Stimulated activated CD4-positive, alpha-beta T cell treated with anti-CD3 and anti-CD28 coated beads, TNF-alpha, amount 100 ng/mL, for 1 hour (primary cell): Measurements from ENCODE around the gene OSCP1.

Experiments
- DNase-seq, 3 donors: peaks; one replicate each; pipeline ENCODE4 v3.0.0-alpha.2; 2020; ENCODE audit warnings: low read depth in 3 of 3, low spot score in 1 of 3

Gene OSCP1

DNA sequence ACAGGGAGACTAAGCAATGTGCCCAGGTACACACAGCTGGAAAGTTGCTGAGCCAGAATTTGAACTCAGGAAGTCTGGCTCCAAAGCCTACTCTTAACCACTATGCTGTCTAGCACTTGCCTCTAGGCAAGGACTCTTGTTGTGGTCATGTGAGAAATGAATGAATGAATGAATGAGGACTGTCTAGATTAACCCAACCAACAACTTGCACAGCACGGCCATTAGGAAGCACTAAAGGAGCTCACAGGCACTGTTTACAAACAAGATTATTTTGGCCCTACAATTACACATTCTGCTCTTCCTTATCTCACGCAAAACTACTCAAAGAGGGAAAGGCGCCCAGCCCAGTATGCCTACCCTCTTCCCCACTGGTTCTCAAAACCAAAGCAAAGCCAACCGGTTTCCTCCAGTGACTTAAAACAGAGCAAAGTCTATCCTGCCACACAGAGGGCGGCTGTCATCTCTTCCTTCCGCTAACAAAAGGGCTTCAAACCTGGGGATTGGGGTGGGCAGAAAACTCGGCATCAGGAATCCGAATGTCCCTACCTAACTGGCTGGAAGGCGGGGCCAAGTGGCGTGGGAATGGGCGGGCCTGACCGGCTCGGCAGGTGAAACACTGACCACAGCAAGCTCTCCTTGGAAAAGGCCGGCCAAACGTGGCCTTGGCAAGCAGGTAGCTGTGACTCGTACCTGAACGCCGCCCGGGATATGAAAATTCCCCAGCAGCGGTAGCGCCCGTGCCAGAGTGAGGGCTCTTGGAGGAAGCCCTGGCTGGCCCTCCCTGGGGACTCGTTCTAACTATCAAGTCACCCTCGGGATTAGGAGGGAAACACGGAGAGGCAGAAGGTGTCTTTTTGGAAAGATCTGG lies 65.5 kb downstream of the OSCP1 start:
- DNase-seq, result no peak

DNA sequence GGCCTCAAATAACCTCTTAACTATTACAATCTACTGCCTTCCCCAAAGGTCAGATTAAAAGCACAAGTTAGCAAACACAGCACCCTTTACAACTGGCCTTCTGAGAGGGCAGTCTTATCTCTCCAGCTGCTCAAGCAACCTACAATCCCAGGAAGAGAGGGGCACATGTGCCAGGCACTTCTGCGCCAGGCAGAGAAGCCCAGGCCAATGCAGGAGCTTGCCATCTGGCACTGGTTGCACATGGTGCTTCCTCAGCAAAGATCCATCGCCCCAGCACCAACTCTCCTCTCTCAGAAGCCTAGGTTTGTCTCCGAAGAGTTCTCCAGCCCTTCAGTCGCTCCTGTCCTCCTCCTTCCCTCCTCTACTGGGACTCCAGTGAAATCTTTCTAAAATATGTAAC lies 67.0 kb downstream of the OSCP1 start:
- no peak for DNase-seq

DNA sequence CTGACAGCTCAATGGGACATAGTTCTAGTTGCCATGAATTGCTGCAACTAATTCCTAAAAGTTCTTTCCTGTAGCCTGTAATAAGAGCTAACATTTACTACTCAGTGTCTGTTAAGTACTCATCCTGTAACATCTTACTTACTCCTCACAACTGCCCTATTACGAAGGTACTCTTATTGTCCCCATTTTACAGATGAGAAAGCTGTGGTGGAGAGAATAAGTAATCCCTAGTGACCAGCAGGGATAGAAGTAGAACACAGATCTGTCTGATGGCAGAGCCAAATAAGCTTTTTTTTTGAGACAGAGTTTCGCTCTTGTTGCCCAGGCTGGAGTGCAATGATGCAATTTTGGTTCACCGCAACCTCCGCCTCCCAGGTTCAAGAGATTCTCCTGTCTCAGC lies 67.6 kb downstream of the OSCP1 start:
- no peak for DNase-seq

DNA sequence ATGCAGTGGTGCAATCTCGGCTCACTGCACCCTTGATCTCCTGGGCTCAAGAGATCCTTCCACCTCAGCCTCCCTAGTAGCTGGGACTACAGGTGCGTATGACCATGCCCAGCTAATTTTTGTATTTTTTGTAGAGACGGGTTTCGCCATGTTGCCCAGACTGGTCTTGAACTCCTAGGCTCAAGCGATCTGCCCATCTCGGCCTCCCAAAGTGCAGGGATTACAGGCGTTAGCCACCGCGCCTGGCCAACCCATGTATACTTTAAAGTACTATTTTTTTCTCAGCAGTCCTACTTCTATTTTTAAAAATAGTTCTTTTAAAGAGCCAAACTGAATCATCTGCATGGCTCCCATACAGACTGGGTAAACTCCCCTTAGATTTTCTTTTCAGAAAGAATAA lies 68.0 kb downstream of the OSCP1 start:
- no peak for DNase-seq

DNA sequence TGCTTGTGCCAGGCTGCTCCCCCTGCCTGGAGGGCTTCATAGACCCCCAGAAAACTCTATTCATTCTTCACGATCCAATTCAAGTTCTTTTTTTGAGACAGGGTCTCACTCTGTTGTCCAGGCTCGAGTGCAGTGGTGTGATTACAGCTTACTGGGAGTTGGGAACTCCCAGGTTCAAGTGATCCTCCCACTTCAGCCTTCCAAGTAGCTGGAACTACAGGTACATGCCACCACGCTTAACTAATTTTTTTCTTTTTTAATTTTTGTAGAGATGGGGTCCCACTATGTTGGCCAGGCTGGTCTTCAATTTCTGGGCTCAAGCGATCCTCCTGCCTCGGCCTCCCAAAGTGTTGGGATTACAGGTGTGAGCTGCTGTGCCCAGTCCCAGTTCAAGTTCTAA lies 68.8 kb downstream of the OSCP1 start:
- no peak for DNase-seq

DNA sequence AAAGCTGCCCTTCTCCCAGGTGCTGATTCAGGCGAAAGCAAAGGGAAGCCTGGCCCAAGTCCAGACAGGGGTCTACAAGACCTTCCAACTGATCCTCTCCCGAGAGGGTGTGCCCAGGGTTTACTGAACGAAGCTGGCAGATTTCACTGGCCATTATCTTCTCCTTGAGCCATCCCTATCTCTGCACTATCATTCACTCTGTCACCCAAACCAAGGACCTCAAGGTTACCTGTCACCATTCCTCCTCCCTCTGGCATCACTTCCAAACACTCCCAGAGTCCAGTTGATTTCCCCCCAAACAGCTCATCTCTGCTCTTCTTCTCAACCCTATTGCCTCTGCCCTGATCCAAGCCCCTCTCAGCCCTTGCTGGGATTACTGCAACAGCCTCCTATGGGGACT lies 69.5 kb downstream of the OSCP1 start:
- DNase-seq, result no peak

DNA sequence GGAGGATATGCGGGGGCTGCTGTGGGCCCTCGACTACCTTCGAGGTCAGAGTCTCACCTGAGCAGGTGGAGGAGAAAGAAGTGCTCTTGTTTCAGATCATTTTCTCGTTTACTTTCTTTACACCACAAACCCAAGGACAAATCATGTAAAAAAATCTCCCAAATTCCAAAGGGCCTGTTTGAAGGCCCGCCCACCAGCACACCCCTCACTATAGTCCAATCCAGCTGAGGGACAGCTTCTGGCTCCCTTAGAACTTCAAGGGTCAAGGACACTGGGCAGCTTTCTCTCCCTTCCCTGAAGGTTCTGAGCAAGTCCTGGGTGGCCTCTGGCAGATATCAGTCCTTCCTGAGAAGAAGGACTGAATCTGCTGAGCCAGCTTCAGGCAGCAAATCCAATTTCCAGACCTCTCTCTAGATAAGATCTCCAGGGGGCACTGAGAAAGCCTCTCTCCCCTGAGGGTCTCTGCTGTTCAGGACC lies 70.1 kb downstream of the OSCP1 start:
- DNase-seq, result no peak

DNA sequence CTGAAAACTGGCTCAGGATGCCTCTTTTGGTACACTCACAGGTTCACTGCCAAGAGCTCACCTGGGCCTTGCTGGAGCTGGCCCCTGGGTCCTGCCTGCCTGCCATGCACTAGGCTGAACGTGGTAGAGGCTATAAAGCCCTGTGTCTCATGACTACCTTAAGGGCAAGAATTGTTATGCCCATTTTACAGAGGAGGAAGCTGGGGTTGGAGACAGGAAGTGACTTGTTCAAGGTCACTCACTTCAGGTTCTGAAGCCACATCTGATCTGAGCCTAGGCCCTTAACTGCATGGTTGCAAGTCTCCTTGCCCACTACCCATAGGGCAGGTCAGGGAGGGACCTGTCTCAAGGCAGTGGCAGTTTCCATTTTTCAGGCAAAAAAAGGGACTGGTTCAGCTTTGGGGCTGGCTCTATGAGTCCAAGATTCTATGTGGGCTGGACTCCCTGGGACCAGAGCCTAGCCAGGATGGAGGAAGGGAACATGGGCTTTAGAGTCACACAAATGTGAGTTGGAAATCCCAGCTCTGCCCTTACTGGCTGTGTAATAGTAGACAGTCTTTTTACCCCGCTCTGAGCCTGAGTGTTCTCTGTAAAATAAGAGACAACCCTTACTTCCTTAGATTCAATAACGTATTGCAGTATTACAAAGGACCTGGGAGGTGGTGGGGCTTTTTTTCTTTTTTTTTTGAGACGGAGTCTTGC lies 72.3 kb downstream of the OSCP1 start:
- DNase-seq, result no peak

DNA sequence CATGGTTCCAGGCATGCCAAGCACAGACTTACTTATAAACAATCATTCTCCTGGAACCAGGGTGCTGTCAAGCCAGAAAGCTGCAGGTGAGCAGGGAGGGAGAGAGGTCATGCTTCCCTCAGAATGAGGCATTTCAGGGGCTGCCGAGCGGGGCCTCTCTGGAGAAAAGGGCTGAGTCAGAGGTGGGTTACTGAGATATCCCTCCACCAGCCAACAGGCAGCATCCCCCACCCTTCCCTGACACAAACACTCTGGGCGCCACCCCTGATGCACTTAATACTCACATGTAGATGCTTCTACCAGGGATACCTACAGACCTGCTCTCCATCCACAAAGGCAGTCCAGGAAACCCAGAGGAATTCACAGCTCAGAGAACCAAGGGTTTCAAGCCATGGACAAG lies 77.6 kb downstream of the OSCP1 start:
- DNase-seq, result no peak

DNA sequence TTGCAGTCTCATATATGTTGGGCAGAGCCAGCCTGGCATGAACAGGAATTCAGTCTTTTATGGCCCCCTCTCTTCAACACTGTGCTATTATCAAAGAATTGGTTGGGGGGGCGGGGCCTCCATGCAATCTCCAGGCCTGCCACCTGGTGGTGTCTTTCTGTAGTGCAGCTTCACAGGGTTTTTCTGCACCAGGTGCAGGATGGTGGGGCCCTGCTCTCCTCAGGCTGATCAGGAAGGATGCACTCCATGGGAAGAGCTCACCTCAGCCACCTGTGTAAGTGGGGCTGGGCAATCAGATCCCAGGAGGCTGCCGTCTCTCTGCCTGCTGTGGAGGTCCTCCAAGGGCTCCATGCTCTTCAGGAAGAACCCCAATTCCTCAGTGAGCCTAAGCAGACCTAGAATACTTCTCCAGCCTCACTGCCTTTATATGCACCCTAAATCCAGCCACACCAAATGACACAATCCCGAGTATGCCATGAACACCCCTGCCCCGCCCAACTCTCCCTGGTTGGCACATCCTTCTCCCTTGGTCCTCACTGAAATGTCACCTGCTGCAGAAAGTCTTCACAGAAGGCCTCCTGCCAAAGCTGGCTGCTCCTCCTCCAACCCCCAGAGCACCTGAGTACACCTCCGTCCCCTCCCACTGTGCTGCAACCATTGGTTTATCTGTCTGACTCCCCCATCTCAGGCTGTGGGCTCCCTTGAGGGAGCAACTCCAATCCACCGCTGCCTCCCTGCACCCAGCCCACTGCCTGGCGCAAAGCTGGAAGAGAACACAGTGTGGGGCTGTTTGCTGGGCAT lies 81.0 kb downstream of the OSCP1 start:
- DNase-seq, result peak; percentile 57 to 83 (median 63)
